GM21825 (cell line): ENCODE measurements around the gene ARFGAP2.
"Not testable (repeated sequence)": the region's sequence is repeated elsewhere in the genome, so short reads cannot be mapped to it uniquely, and the experiment has no call there.

Experiments
- ATAC-seq: cut with Tn5 transposase; IDR thresholded peaks from one replicate; pipeline ENCODE4 v1.9.1; 2021; ENCODE audit warnings: mild to moderate bottlenecking, moderate library complexity; ENCODE audit not compliant: unreplicated experiment

ARFGAP2 gene

DNA sequence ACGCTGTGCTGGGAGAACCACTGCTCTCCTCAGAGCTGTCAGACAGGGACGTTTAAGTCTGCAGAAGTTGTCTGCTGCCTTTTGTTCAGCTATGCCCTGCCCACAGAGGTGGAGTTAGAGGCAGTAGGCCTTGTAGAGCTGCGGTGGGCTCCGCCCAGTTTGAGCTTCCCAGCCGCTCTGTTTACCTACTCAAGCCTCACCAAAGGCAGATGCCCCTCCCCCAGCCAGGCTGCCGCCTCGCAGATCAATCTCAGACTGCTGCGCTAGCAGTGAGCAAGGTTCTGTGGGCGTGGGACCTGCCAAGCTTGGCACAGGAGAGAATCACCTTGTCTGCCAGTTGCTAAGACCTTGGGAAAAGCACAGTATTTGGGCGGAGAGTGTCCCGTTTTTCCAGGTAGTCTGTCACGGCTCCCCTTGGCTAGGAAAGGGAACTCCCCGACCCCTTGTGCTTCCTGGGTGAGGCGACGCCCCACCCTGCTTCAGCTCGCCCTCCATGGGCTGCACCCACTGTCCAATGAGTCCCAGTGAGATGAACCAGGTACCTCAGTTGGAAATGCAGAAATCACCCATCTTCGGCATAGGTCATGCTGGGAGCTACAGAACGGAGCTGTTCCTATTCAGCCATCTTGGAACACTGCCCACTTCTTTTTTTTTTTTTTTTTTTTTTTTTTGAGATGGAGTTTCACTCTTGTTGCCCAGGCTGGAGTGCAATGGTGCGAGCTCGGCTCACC lies 57.6 kb downstream of the ARFGAP2 start:
- ATAC-seq, result not testable (repeated sequence)
